NCI-H345 treated with DMSO at 0.1 percent for 48 hours (cell line): ENCODE data around the gene LRRC4B.

ENCODE experiments used
- DNase-seq: peaks from one replicate; lab custom pipeline; 2025; ENCODE audit not compliant: unreplicated experiment; lab: John Stamatoyannopoulos, UW

The LRRC4B gene

DNA sequence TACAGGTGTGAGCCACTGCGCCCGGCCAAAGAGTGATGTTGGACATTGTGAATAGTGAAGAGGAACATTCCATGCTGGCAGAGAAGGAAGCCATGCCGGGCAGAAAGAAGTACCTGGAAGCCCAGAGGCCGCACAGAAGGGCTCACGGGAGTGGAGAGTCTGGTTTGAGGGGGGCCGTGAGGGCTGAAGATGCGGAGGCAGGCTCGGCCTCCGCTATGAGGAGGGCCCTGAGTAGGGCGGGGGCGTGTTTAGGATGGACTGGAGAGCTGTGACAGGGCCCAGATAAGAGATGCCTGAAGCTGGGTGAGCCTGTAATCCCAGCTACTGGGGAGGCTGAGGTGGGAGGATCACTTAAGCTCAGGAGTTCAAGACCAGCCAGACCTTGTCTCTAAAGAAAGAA, 58.9 kb downstream of the LRRC4B start:
- DNase-seq: no peak

DNA sequence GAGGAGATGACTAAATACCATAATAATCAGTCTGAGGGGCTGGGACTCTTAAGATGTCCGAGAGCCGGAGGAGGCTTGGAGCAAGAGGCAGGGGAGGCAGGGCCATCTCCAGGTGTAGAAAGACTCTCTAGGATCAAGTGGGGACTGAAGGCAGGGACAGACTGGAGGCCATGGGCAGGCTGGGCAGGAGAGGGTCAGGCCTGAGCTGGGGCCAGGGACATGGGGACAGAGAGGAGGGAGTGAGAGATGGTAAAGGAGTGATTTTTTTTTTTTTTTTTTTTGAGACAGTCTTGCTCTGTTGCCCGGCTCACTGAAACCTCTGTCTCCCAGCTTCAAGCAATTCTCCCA, 59.4 kb downstream of the LRRC4B start:
- DNase-seq: no peak

DNA sequence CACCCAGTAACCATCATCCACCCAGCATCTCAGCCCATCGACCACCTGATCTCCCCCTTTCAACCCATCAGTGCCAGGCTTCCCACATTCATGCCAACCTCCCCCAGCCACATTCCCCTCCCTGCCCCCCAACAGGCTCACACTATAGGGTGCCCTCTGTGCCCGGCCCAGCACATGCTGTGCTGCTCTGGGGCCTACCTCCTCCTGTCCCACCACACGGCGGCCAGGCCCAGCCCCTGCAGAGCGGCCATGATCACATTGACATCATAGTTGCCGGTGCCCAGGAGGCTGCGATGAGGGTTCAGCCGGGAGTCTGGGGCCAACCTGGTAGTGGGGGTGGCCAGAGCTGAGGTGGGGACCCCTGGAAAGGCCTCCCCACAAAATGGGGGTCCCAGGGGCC, 60.9 kb downstream of the LRRC4B start:
- no peak for DNase-seq

DNA sequence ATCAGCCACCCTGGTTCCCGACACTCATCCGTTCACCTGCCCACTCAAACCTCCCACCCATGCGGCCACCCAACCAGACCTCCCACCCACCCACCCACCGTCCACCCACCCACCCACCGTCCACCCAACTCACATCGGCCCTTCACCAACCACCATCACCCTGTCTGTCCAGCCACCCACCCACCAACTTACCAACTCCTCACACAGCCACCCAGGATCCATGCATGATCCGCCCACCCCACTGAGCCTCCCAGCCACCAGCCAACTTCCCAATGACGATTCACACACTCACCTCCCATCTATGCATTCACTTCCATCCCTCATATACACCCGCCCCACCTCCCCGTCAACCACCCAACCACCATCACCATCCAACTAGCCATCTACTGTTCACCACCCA, 61.5 kb downstream of the LRRC4B start:
- DNase-seq: no peak

- DNase-seq: no peak
Measured at GRCh38 chr19:50505856-50506611, 62.2 kb downstream of the LRRC4B start.

- no peak for DNase-seq
Measured at GRCh38 chr19:50501568-50502475, 66.4 kb downstream of the LRRC4B start.

DNA sequence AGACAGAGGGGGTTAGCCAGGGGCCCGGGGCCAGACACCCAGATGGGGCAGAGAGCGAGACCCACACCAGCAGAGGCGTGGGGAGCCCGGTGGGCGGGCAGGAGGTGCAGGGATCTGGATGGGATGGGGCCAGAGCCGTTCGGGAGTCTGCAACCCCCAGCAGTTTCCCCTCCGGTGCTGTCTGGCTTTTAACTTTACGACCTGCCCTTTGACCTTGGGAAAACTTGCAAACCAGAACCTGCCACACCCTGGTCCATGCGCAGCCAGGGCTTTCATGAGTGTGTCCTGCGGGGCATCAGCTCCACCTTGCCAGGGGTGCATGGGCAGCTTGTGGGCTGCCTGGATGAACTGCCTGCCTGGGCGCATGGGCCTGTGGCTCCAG, 67.1 kb downstream of the LRRC4B start:
- DNase-seq: no peak

- DNase-seq: no peak
Measured at GRCh38 chr19:50500753-50501151, 67.5 kb downstream of the LRRC4B start.

- DNase-seq: no peak
Measured at GRCh38 chr19:50500060-50500752, 68.0 kb downstream of the LRRC4B start.

DNA sequence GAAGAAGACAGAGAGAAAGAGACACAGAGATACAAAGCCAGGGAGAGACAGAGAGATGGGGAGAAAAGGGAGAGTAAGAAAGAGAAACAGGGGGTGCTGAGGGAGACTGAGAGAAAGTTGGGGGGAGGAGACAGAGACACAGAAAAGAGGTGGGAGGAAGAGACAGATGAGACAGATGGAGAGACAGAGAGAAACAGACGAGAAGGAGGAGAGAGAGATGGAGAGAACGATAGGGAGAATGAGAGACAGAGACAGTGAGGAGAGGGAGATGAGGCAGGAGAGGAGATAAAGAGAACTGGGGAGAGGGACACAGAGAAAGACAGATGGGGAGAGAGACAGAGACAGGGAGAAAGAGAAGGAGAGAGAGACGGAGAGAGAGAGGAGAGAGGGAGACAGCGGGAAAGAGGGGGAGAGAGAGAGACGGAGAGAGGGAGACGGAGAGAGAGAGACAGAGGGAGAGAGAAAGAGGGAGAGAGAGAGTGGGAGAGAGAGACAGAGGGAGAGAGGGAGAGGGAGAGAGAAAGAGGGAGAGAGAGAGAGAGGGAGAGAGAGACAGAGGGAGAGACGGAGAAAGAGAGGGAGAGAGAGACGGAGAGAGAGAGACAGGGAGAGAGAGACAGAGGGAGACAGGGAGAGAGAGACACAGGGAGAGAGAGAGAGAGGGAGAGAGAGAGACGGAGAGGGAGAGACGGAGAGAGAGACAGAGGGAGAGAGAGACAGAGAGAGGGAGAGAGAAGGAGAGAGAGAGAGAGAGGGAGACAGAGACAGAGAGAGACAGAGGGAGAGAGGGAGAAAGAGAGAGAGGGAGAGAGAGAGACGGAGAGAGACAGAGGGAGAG, 69.8 kb downstream of the LRRC4B start:
- DNase-seq: no peak

GRCh38 chr19:50497022-50497405, 71.2 kb downstream of the LRRC4B start:
- DNase-seq: no peak

GRCh38 chr19:50496189-50497021, 71.8 kb downstream of the LRRC4B start:
- DNase-seq: no peak

DNA sequence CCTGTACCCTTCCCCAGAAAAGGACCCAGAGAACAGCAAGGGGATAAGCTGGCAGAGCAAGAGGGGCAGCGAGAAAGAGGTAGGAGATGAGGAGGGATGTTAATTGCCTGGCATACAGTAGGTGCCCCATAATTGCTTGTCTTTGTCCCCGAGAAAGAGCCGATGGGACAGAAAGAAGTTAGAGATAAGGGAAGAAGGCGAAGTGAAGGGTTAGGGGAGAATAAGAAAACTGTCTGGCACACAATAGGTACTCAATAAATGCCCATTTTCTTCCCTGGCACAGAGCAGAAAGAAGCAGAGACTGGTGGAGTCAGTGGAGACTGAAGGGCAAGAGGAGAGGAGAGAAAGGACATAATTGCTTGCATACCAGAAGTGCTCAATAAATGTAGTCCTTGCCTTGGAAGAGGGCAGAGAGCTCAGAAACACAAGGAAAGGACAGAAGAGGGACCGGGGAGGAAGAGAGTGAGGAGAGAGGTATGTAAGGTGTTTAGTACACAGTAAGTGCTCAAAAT, 73.2 kb downstream of the LRRC4B start:
- DNase-seq: no peak

- DNase-seq: no peak
Measured at GRCh38 chr19:50494186-50495019, 73.8 kb downstream of the LRRC4B start.

- DNase-seq: no peak
Measured at GRCh38 chr19:50493171-50493570, 75.1 kb downstream of the LRRC4B start.

- DNase-seq: no peak
Measured at GRCh38 chr19:50492303-50493052, 75.8 kb downstream of the LRRC4B start.

GRCh38 chr19:50490991-50491472, 77.2 kb downstream of the LRRC4B start:
- DNase-seq: no peak

DNA sequence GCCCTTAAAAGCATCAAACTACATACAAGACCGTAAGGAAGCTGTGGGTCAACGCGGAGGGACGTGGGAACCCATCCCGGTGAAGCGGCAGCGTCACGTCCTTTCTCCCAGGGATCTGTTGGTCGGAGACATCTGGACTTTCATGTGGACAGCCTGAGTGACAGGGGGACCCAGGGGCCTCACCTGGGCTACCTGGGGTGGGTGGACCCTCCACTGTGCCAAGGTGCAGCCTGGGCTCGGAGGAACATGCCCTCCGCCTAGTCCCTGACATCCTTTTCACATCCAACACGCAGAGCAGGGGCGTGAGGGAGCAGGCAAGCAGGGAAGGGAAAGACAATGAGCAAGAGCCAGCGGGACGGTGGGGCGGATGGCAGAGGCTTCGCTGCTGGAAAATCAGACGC, 77.8 kb downstream of the LRRC4B start:
- no peak for DNase-seq
